Neural progenitor cell (in vitro differentiated cells): ENCODE results near the gene KRTAP10-9. TPM values are rescaled to one million over a fixed set of nuclear protein-coding genes. Genes with fewer than 3 reads are reported as not detected.
A peak's percentile ranks its signal among the peaks of the same experiment; 100 is the strongest.
"Not testable (repeated sequence)": the region's sequence is repeated elsewhere in the genome, so short reads cannot be mapped to it uniquely, and the experiment has no call there.

Experiments
- DNase-seq: peaks from one replicate; pipeline ENCODE4 v3.0.0-alpha.2; 2016; ENCODE audit warnings: low spot score
- H2AFZ ChIP-seq: fragments of 200-600 bp; sonication (generic); replicated peaks from 2 replicates; pipeline ENCODE4 v1.6.1; 2016; ENCODE audit warnings: antibody characterized with exemption
- H3F3A ChIP-seq: fragments of 200-600 bp; sonication (generic); 2 replicates; pipeline ENCODE4 v1.6.1; 2016; ENCODE audit warnings: antibody characterized with exemption, low read depth
- H3K27ac ChIP-seq: fragments of 200-600 bp; sonication (generic); 2 replicates; pipeline ENCODE4 v1.5.1; 2016; ENCODE audit warnings: mild to moderate bottlenecking
- H3K27me3 ChIP-seq: fragments of 200-600 bp; sonication (generic); 2 replicates; pipeline ENCODE4 v1.6.1; 2016; ENCODE audit warnings: mild to moderate bottlenecking, moderate library complexity
- H3K36me3 ChIP-seq: fragments of 200-600 bp; sonication (generic); 2 replicates; pipeline ENCODE4 v1.5.1; 2016
- H3K4me1 ChIP-seq: fragments of 200-600 bp; sonication (generic); 2 replicates; pipeline ENCODE4 v1.6.1; 2016; ENCODE audit warnings: mixed run types
- H3K4me2 ChIP-seq: fragments of 200-600 bp; sonication (generic); 2 replicates; pipeline ENCODE4 v1.6.1; 2016
- H3K4me3 ChIP-seq: fragments of 200-600 bp; sonication (generic); 2 replicates; pipeline ENCODE4 v1.5.1; 2016
- H3K79me2 ChIP-seq: fragments of 200-600 bp; sonication (generic); 2 replicates; pipeline ENCODE4 v1.6.1; 2016; ENCODE audit warnings: low read depth
- H3K9ac ChIP-seq: fragments of 200-600 bp; sonication (generic); 2 replicates; pipeline ENCODE4 v1.6.1; 2016
- H3K9me3 ChIP-seq: fragments of 200-600 bp; sonication (generic); 2 replicates; pipeline ENCODE4 v1.5.1; 2016; ENCODE audit warnings: low read depth
- H4K20me1 ChIP-seq: fragments of 200-600 bp; sonication (generic); 2 replicates; pipeline ENCODE4 v1.6.1; 2016; ENCODE audit warnings: low read depth
- H3K27ac Mint-ChIP-seq: 3 replicates; pipeline ENCODE4 v1.8.0; 2021; ENCODE audit warnings: mixed read lengths
- H3K27me3 Mint-ChIP-seq: 2 replicates; pipeline ENCODE4 v1.8.0; 2022; ENCODE audit warnings: low read depth, mild to moderate bottlenecking, inconsistent platforms, moderate library complexity, mixed read lengths; ENCODE audit not compliant: insufficient read depth
- H3K36me3 Mint-ChIP-seq: 3 replicates; pipeline ENCODE4 v1.8.0; 2021; ENCODE audit warnings: mixed read lengths
- H3K4me1 Mint-ChIP-seq: 3 replicates; pipeline ENCODE4 v1.8.0; 2021; ENCODE audit warnings: mixed read lengths
- H3K4me3 Mint-ChIP-seq: 3 replicates; pipeline ENCODE4 v1.8.0; 2021; ENCODE audit warnings: mild to moderate bottlenecking, moderate library complexity, mixed read lengths
- H3K9me3 Mint-ChIP-seq: 3 replicates; pipeline ENCODE4 v1.8.0; 2020; ENCODE audit warnings: mixed read lengths
- EZH2 ChIP-seq: fragments of 200-600 bp; sonication (generic); IDR thresholded peaks from 2 replicates; pipeline ENCODE4 v1.6.1; 2017; ENCODE audit warnings: antibody characterized with exemption, mild to moderate bottlenecking, moderate library complexity
- EZH2phosphoT487 ChIP-seq: fragments of 200-600 bp; sonication (generic); IDR thresholded peaks from 2 replicates; pipeline ENCODE4 v1.6.1; 2017; ENCODE audit warnings: antibody characterized with exemption
- total RNA-seq: library from RNA; depleted of rRNA; stranded (reverse); fragments of >200 nt; gene quantifications from 2 replicates; pipeline ENCODE4 v1.2.3, GENCODE V29; 2015; ENCODE audit warnings: low replicate concordance
- TF ChIP-seq, protein P1 (sequence below): fragments of 200-600 bp; sonication (generic); IDR thresholded peaks from 2 replicates; pipeline ENCODE4 v1.5.1; 2017; ENCODE audit warnings: antibody characterized with exemption, mild to moderate bottlenecking

The KRTAP10-9 gene
- total RNA-seq, 1 donor from 2014 or later: not detected

DNA sequence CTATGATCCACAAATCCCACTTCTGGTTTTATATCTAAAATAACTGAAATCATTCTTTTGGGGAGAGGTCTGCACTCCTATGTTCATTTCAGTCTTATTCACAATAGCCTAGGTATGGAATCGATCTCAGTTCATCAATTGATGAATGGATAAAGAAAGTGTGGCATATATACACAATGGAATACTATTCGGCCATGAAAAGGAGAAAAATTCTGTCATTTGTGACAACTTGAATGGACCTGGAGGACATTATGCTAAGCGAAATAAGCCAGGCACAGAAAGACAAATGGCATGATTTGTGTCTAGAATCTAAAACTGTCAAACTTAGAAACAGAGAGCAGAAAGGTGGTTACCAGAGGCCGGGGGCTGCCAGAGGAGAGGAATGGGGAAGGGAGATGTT, 20.4 kb upstream of the KRTAP10-9 start:
- H3K4me1 Mint-ChIP-seq: peaks cover 2% of the 10 kb centered on the region
- H3K36me3 Mint-ChIP-seq: no peaks in the 10 kb centered on the region
- Histone ChIP-seq H3K4me3 (no peak overlapping the region), H3F3A (no peaks in the 10 kb centered on the region), H4K20me1 (no peaks in the 10 kb centered on the region), H3K4me1 (no peaks in the 10 kb centered on the region), H3K27me3 (no peaks in the 10 kb centered on the region), H3K36me3 (no peaks in the 10 kb centered on the region), H3K9ac (no peak overlapping the region), H3K4me2 (no peak overlapping the region), H3K9me3 (peaks cover 11% of the 10 kb centered on the region), H2AFZ (no peak overlapping the region), H3K79me2 (no peaks in the 10 kb centered on the region), H3K27ac (no peak overlapping the region)
- H3K27ac Mint-ChIP-seq: no peak overlapping the region
- TF ChIP-seq EZH2: no peak
- peaks cover 6% of the 10 kb centered on the region for H3K27me3 Mint-ChIP-seq
- DNase-seq: no peak
- H3K9me3 Mint-ChIP-seq: peaks cover 26% of the 10 kb centered on the region
- H3K4me3 Mint-ChIP-seq: no peak overlapping the region

DNA sequence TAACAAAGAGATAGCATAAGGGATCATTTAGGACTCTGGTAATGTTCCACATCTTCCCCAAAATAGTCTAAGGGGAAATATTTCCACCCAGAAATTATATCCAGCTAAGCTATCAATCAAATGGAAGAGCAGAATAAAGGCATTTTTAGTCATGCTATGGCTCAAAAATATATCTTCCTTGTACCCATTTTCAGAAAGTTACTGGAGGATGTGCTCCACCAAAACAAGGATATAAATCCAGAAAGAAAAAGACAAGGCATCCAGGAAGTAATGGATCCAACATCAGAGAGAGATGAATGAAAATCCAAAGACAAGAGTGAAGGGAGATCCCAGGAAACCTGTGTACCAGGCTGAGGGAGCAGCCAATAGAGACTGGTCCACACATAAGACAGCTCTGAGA, 17.7 kb upstream of the KRTAP10-9 start:
- Histone ChIP-seq H3K4me1 (no peaks in the 10 kb centered on the region), H3K36me3 (no peaks in the 10 kb centered on the region), H4K20me1 (no peaks in the 10 kb centered on the region), H3K79me2 (no peaks in the 10 kb centered on the region), H2AFZ (no peak overlapping the region), H3K9ac (no peak overlapping the region), H3F3A (no peaks in the 10 kb centered on the region), H3K4me3 (no peak overlapping the region), H3K4me2 (no peak overlapping the region), H3K27me3 (no peaks in the 10 kb centered on the region), H3K27ac (no peak overlapping the region), H3K9me3 (peaks cover 11% of the 10 kb centered on the region)
- Mint-ChIP-seq H3K4me3 (no peak overlapping the region), H3K9me3 (peaks cover 31% of the 10 kb centered on the region), H3K4me1 (no peaks in the 10 kb centered on the region), H3K27ac (no peak overlapping the region), H3K36me3 (no peaks in the 10 kb centered on the region), H3K27me3 (peaks cover 3% of the 10 kb centered on the region)
- TF ChIP-seq EZH2 (no peak), EZH2phosphoT487 (no peak)
- DNase-seq: no peak

DNA sequence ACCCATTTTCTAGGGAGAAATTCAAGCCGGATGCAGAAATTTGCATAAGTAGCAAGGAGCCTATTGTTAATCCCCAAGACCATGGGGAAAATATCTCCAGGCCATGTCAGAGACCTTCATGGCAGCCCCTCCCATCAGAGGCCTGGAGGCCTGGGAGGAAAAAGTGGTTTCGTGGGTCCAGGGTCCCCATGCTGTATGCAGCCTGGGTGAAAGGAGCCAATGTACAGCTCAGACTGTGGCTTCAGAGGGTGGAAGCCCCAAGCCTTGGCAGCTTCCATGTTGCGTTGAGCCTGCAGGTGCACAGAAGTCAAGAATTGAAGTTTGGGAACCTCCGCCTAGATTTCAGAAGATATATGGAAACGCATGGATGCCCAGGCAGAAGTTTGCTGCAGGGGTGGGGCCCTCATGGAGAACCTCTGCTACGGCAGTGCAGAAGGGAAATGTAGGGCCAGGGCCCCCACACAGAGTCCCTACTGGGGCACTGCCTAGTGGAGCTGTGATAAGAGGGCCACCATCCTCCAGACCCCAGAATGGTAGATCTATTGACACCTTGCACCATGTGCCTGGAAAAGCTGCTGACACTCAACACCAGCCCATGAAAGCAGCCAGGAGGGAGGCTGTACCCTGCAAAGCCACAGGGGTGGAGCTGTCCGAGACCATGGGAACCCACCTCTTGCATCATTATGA, 16.6 kb upstream of the KRTAP10-9 start:
- H3K27ac Mint-ChIP-seq, H3K9ac ChIP-seq, H3F3A ChIP-seq, H3K36me3 ChIP-seq, H2AFZ ChIP-seq, H3K27ac ChIP-seq, H3K4me3 ChIP-seq, H3K4me1 ChIP-seq, H4K20me1 ChIP-seq, H3K27me3 ChIP-seq, H3K36me3 Mint-ChIP-seq, H3K4me2 ChIP-seq, DNase-seq, H3K4me3 Mint-ChIP-seq, H3K27me3 Mint-ChIP-seq, H3K79me2 ChIP-seq, H3K4me1 Mint-ChIP-seq: not testable (repeated sequence)
- peaks cover 11% of the 10 kb centered on the region for H3K9me3 ChIP-seq
- H3K9me3 Mint-ChIP-seq: peaks cover 31% of the 10 kb centered on the region

DNA sequence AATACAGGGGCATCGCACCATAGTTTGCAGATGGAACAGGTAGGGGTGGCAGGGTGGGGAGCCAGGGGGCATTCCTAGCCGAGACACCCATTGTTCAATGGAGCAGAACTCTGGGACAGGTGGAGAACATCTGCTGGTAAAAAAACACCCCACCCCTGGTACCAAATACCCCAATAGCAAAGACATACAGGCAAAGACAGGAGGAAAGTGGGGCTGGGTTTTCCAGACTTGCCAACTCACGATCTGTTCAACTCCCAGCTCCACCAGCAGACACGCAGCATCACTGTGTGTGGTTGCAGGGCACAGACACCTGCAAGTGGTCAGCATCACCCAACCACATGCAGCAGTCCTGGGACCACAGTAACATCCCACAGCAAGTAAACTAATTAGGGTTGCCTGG, 15.3 kb upstream of the KRTAP10-9 start:
- Mint-ChIP-seq H3K36me3 (no peaks in the 10 kb centered on the region), H3K27me3 (peaks cover 3% of the 10 kb centered on the region), H3K4me3 (no peak overlapping the region), H3K9me3 (peaks cover 34% of the 10 kb centered on the region), H3K27ac (no peak overlapping the region), H3K4me1 (no peaks in the 10 kb centered on the region)
- Histone ChIP-seq H3K27me3 (no peaks in the 10 kb centered on the region), H2AFZ (no peak overlapping the region), H3K4me1 (peaks cover 5% of the 10 kb centered on the region), H3K4me2 (no peak overlapping the region), H3K79me2 (no peaks in the 10 kb centered on the region), H3K9me3 (peaks cover 11% of the 10 kb centered on the region), H4K20me1 (no peaks in the 10 kb centered on the region), H3K27ac (no peak overlapping the region), H3K9ac (no peak overlapping the region), H3K4me3 (no peak overlapping the region), H3F3A (no peaks in the 10 kb centered on the region), H3K36me3 (no peaks in the 10 kb centered on the region)
- TF ChIP-seq EZH2: no peak
- TF ChIP-seq, protein P1, sequence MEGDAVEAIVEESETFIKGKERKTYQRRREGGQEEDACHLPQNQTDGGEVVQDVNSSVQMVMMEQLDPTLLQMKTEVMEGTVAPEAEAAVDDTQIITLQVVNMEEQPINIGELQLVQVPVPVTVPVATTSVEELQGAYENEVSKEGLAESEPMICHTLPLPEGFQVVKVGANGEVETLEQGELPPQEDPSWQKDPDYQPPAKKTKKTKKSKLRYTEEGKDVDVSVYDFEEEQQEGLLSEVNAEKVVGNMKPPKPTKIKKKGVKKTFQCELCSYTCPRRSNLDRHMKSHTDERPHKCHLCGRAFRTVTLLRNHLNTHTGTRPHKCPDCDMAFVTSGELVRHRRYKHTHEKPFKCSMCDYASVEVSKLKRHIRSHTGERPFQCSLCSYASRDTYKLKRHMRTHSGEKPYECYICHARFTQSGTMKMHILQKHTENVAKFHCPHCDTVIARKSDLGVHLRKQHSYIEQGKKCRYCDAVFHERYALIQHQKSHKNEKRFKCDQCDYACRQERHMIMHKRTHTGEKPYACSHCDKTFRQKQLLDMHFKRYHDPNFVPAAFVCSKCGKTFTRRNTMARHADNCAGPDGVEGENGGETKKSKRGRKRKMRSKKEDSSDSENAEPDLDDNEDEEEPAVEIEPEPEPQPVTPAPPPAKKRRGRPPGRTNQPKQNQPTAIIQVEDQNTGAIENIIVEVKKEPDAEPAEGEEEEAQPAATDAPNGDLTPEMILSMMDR: no peak
- TF ChIP-seq EZH2phosphoT487: no peak
- no peak for DNase-seq

DNA sequence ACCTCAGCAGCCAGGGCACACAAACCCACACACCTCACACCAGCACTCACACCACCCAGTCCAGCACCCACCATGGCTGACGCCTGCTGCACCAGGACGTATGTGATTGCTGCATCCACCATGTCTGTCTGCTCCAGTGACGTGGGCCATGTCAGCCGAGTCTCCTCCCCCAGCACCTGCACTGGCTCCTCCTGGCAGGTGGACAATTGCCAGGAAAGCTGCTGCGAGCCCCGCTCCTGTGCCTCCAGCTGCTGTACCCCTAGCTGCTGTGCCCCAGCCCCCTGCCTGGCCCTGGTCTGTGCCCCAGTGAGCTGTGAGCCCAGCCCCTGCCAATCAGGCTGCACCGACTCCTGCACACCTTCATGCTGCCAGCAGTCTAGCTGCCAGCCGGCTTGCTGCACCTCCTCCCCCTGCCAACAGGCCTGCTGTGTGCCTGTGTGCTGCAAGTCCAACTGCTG, 14.8 kb upstream of the KRTAP10-9 start, which contains the start of gene KRTAP10-8:
Gene KRTAP10-8 (plus strand): TSS at position 51 of the 458 bp plus-strand sequence. CDS start 22 bp downstream, at position 73.
- Histone ChIP-seq H3K79me2 (no peaks in the 10 kb centered on the region), H3F3A (no peaks in the 10 kb centered on the region), H3K4me2 (no peak within 1 kb of the TSS), H3K36me3 (no peaks in the 10 kb centered on the region), H2AFZ (no peak within 1 kb of the TSS), H3K4me3 (no peak within 1 kb of the TSS), H3K27ac (no peak within 1 kb of the TSS), H3K27me3 (no peaks in the 10 kb centered on the region), H3K4me1 (peaks cover 5% of the 10 kb centered on the region), H4K20me1 (no peaks in the 10 kb centered on the region), H3K9ac (no peak within 1 kb of the TSS), H3K9me3 (peaks cover 11% of the 10 kb centered on the region)
- Mint-ChIP-seq H3K27ac (no peak within 1 kb of the TSS), H3K27me3 (peaks cover 3% of the 10 kb centered on the region), H3K9me3 (peaks cover 33% of the 10 kb centered on the region), H3K36me3 (no peaks in the 10 kb centered on the region), H3K4me3 (peak within 1 kb of the TSS; percentile 40), H3K4me1 (no peaks in the 10 kb centered on the region)
- no peak for DNase-seq
- no peak for TF ChIP-seq EZH2phosphoT487
- TF ChIP-seq EZH2: no peak
- TF ChIP-seq, protein P1: no peak
